K562 (cell line): ENCODE data around the gene COX5A.

Experiments
- CTCF ChIP-seq, 3 experiments: IDR thresholded peaks in 2 of 3; conservative IDR thresholded peaks in 1 of 3; 2 replicates each; pipeline ENCODE4 v1.5.1; 2011 to 2012; ENCODE audit warnings: low read length in 3 of 3, mild to moderate bottlenecking in 3 of 3, control low read depth in 2 of 3, improper control_type of control experiment in 1 of 3, inconsistent platforms in 1 of 3, low read depth in 1 of 3, mixed read lengths in 1 of 3, moderate library complexity in 1 of 3; ENCODE audit not compliant: insufficient read depth in 2 of 3
- HES1 ChIP-seq: fragments of 450-650 bp; IDR thresholded peaks from 2 replicates; pipeline ENCODE4 v1.6.1; 2016; ENCODE audit warnings: low read depth, mild to moderate bottlenecking, moderate library complexity
- NR2C2 ChIP-seq, 2 experiments: fragments of 200-800 bp in 1 of 2; sonication (Bioruptor generic) in 1 of 2; sonication (generic) in 1 of 2; formaldehyde crosslinking in 1 of 2; IDR thresholded peaks; 2 replicates each; pipeline versions ENCODE4 v1.6.1 to v1.8.0; 2016 to 2022; ENCODE audit warnings: mild to moderate bottlenecking in 1 of 2, missing compliant biosample characterization in 1 of 2, missing genetic modification characterization in 1 of 2, missing genetic modification reagents in 1 of 2
- PREB ChIP-seq: sonication (generic); formaldehyde crosslinking; IDR thresholded peaks from 2 replicates; pipeline ENCODE4 v1.8.1; 2023; ENCODE audit warnings: mild to moderate bottlenecking, missing genetic modification reagents
- TAF1 ChIP-seq: IDR thresholded peaks from 2 replicates; pipeline ENCODE4 v1.6.1; 2011; ENCODE audit warnings: mild to moderate bottlenecking, low read length, moderate library complexity; ENCODE audit not compliant: insufficient read depth, control insufficient read depth, severe bottlenecking; ENCODE audit errors: extremely low read depth
- ZFP36 ChIP-seq: fragments of 150-350 bp; IDR thresholded peaks from 2 replicates; pipeline ENCODE4 v1.6.1; 2018; ENCODE audit warnings: low read length, low read depth; ENCODE audit not compliant: partially characterized antibody
- ZFPM2 ChIP-seq: fragments of 250-450 bp; sonication (Bioruptor Pico); IDR thresholded peaks from 2 replicates; pipeline ENCODE4 v1.5.1; 2022; ENCODE audit warnings: mild to moderate bottlenecking

- TF ChIP-seq NR2C2 (CRISPR knock-in tag; IDR thresholded peaks at IDR 0.05) (no peak; the same call in 1 of the 2 replicates), NR2C2 (tag; IDR thresholded peaks at IDR 0.05) (no peak), CTCF (IDR thresholded peaks at IDR 0.05 in 2 of 3, conservative IDR thresholded peaks at IDR 0.05 in 1 of 3; ENCODE audit: insufficient read depth in 2 of 3, low read depth in 1 of 3, low read length in 3 of 3) (no peak), ZFP36 (no peak), TAF1 (no peak), PREB (no peak), HES1 (no peak), ZFPM2 (no peak)
These were observed 48.4 kb downstream of the COX5A start for GRCh38 chr15:74889390-74889882.
